Activated CD8-positive, alpha-beta memory T cell treated with anti-CD3 and anti-CD28 coated beads for 48 hours (primary cell): Measurements from ENCODE around the gene LDLRAD3.

Experiments
- DNase-seq, 3 experiments: peaks; one replicate each; pipeline ENCODE4 v3.0.0-alpha.2; 2020; ENCODE audit warnings: low read depth in 2 of 3, low spot score in 2 of 3

LDLRAD3 gene

DNA sequence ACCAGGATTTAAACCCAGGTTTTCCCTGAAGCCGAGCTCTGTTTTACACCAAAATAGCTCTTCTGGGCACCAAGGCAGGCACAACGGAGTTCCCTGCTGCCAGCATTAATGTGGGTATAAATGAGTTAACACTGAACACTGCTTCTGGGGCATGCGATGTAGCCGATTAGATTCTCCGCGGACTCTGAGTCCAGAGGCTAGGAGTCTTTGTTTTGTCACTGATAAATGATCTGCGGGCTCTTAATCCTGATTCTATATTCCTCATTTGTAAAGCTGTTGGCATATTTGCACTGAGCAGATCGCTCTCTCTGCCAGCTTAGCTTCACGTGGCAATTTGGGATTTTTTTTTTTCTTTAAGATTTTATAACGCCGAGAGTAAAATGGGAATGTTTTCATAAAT, 16.8 kb upstream of the LDLRAD3 start:
- no peak for DNase-seq

DNA sequence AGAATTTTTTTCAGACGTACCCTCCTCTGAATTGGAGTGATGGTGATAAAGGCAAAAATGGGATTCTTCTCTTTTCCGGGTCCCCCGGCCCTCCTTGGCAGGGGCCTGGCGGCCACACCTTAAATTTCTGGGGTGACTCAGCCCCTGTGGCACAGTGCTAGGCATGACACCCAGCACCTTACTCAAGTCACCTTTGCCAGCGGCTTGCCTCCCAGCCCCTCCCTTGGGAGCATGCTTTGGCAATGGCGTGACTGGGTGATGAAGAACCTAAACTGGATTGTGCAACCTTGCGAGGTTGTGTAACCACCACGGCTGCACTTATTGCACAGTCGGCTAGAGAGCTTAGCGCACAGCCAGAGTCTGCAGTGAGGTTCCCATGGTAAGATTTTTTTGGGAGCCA, 16.2 kb upstream of the LDLRAD3 start:
- no peak for DNase-seq

- DNase-seq, result no peak
Observed at GRCh38 chr11:35928688-35929395, 15.0 kb upstream of the LDLRAD3 start.

DNA sequence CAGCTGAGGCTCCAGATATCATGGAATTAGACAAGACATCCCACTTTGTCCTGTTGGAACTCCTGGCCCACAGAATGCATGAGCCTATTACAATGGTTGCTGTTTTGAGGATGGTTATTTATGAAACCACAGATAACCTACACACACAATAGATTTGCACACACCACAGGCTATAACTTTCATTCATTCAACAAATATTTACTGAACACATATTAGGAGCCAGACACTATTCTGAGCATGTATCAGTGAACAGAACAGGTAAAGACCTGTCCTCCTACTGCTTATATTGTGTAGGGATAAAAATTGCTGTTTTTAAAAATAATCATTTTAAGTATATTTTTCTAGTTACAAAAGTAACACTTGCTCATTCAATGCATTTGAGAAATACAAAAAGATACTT, 13.4 kb upstream of the LDLRAD3 start:
- no peak for DNase-seq

DNA sequence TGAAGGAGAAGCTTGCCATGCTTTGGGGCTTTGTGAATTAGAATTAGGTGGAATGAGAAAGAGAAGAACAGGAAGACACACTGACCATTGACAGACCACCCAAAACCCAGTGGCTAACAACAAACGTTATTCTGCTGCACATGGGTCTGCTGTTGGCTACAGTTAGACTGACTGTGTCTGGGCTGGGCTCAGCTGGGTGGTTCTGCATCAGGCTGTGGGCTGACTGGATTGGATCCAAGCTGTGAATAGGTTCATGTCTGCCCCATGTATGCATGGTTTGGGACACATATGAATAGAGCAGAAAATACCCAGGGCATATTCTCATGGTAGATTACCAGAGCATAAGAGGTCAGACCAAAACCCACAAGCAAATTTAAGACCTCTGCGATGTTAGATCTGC, 11.7 kb upstream of the LDLRAD3 start:
- DNase-seq, result no peak

DNA sequence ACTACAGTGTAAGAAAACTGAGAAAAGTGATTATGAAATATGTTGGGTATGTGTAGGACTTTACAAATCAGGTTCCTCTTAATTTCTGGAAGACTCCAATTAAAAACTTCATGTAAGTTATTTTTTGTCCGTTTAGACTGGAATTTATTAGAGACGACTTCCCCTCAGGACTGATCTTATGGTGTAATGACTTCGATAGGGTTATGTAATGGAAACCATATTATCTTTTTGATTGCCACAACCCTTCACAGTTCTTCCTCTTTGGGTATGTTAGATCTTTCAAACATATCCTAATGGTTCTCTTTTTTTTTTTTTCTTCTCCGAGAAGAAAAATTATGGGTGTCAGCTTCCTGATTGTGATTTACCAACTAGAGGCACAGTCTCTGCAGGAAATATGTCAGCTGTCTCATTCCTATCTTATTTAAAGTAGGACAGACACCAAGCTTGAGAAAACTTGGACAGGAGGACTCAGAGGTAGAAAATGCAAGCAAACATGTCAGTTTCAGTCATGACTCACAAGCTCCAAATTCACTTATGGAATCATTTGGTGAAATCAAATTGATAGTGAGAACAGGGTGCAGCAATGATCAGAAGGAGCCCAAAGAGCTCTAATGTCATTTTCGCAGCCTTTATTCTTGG, 11.1 kb upstream of the LDLRAD3 start:
- DNase-seq, result no peak

- no peak for DNase-seq
Observed at GRCh38 chr11:35933320-35933871, 10.5 kb upstream of the LDLRAD3 start.

- no peak for DNase-seq
Observed at GRCh38 chr11:35934271-35934670, 9.6 kb upstream of the LDLRAD3 start.

GRCh38 chr11:35934981-35935380, 8.9 kb upstream of the LDLRAD3 start:
- DNase-seq, result no peak

DNA sequence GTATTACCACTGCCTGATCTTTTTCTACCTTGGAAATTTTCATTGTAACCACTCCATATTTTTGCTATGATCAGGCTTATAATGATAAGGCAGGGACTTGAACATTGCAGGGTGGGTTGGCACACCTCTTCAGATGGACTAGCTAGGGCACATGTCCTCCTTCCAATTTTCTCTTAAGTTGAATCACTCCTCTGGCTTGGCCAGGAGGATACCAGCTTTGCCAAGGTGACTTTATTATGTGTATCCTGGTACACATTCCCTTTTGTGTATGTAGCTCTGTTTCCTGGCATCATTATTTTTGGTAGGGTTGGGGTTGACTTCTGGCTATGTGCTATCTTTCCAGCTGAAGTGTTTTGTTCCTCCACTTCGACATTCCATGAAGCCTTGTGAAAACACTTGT, 8.5 kb upstream of the LDLRAD3 start:
- DNase-seq, result no peak

DNA sequence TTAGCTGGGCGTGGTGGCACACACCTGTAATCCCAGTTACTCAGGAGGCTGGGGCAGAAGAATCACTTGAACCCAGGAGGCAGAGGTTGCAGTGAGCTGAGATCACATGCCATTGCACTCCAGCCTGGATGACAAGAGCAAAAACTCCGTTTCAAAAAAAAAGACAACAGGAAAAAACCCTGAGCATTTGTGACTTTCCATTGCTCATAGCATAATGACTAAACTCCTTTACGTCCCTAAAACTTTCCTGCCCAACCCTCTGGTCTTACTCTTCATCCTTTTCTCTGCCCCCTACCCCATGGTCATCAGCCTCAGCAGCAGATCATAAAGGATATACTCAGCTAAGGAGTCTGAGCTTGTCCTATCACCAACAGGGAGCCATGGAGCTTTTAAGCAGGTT, 6.8 kb upstream of the LDLRAD3 start:
- DNase-seq, result no peak

GRCh38 chr11:35937700-35938099, 6.2 kb upstream of the LDLRAD3 start:
- no peak for DNase-seq

GRCh38 chr11:35938231-35938630, 5.6 kb upstream of the LDLRAD3 start:
- DNase-seq, result no peak

- no peak for DNase-seq
Observed at GRCh38 chr11:35943309-35943708, 553 bp upstream of the LDLRAD3 start.

- no peak for DNase-seq
Observed at GRCh38 chr11:35944503-35945136, 758 bp downstream of the LDLRAD3 start.

DNA sequence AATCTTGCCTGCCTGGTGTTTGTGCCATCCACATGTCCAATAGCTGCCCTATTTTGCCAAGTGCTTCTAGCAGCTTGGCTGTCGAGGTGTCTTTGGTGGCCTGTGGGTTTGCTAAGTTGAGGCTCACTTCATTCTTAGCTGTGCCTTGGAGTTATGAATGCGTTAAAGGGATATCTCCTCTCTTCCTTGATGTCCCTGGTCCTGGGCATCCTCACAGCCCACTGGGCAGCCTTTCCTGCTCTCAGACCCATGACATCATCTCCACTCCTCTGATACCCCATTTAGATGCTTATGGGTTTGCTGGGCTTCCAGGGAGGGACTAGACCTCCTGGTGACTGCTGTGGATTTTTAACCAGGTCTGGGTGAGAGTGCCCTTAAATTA, 1.3 kb downstream of the LDLRAD3 start:
- DNase-seq, result no peak

- no peak for DNase-seq
Observed at GRCh38 chr11:35946766-35947165, 2.9 kb downstream of the LDLRAD3 start.

GRCh38 chr11:35947437-35947836, 3.6 kb downstream of the LDLRAD3 start:
- no peak for DNase-seq

- DNase-seq, result no peak
Observed at GRCh38 chr11:35949242-35949641, 5.4 kb downstream of the LDLRAD3 start.

- no peak for DNase-seq
Observed at GRCh38 chr11:35950082-35950481, 6.2 kb downstream of the LDLRAD3 start.

DNA sequence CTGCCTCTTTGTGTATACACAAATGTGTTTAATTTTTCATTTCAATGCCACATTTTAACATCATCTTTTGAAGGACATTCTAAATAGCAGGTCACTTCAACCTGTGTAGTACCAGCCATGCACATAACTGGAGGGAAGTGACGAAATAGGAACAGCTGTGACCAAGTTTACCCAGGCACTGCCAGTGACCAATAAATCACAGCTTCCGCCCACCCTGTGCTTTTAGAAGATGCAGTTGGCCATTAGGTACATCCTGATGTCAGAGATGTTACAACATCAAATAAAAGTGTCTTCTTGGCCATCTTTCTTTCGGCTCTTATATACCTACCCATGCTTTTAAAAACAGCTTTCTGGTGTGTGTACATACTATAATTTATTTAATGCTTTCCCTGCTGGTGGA, 7.8 kb downstream of the LDLRAD3 start:
- DNase-seq, result no peak

- DNase-seq, result no peak
Observed at GRCh38 chr11:35953081-35953760, 9.4 kb downstream of the LDLRAD3 start.
